ENCODE data around the gene ZDBF2.

DNA sequence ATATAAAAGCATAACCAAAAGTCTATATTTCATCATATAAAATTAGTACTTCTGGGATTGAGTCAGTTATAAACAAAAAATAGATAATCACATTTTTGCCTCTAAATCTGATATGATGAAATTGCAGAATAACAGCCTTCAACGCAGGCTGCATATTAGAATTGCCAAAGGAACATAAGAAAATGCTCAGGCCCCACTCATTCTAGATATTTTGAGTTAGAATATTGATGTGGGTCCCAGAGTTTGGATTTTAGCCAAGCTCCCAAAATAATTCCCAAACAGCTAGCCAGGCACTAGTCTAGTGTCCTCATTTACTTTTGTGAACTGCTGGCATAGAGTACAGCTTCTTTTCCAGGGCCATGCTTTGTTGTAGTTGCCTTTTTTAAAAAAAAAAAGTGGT lies 63.5 kb downstream of the ZDBF2 start:
- TF ChIP-seq, protein P1, sequence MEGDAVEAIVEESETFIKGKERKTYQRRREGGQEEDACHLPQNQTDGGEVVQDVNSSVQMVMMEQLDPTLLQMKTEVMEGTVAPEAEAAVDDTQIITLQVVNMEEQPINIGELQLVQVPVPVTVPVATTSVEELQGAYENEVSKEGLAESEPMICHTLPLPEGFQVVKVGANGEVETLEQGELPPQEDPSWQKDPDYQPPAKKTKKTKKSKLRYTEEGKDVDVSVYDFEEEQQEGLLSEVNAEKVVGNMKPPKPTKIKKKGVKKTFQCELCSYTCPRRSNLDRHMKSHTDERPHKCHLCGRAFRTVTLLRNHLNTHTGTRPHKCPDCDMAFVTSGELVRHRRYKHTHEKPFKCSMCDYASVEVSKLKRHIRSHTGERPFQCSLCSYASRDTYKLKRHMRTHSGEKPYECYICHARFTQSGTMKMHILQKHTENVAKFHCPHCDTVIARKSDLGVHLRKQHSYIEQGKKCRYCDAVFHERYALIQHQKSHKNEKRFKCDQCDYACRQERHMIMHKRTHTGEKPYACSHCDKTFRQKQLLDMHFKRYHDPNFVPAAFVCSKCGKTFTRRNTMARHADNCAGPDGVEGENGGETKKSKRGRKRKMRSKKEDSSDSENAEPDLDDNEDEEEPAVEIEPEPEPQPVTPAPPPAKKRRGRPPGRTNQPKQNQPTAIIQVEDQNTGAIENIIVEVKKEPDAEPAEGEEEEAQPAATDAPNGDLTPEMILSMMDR (conservative IDR thresholded peaks at IDR 0.05; ENCODE audit: low read depth, low read length): no peak
- no peak for TF ChIP-seq EZH2 (IDR thresholded peaks at IDR 0.05; ENCODE audit: borderline replicate concordance, low read depth, low read length, poor library complexity, severe bottlenecking)

Measured in A673 (cell line).